Neural cell (in vitro differentiated cells): ENCODE data around the gene PPP2R5A.

Experiments
- EP300 ChIP-seq: fragments of 450-650 bp; conservative IDR thresholded peaks from 2 replicates; pipeline ENCODE4 v1.6.1; 2014; ENCODE audit warnings: antibody characterized with exemption, mild to moderate bottlenecking, moderate library complexity; ENCODE audit not compliant: poor library complexity, severe bottlenecking
- EZH2 ChIP-seq: fragments of 200-600, 300-800 bp; shearing (Covaris generic), sonication (generic); IDR thresholded peaks from 2 replicates; pipeline ENCODE4 v1.6.1; 2014; ENCODE audit warnings: antibody characterized with exemption, low read length, borderline replicate concordance, mild to moderate bottlenecking; ENCODE audit not compliant: insufficient read depth, poor library complexity, severe bottlenecking
- POLR2AphosphoS5 ChIP-seq: IDR thresholded peaks from 2 replicates; pipeline ENCODE4 v1.6.1; 2012
- TAF1 ChIP-seq: IDR thresholded peaks from 2 replicates; pipeline ENCODE4 v1.6.1; 2012; ENCODE audit warnings: low read depth
- TF ChIP-seq, protein P1 (sequence below): fragments of 450-650 bp; IDR thresholded peaks from 2 replicates; pipeline ENCODE4 v1.5.1; 2014; ENCODE audit warnings: antibody characterized with exemption, mild to moderate bottlenecking, moderate library complexity; ENCODE audit not compliant: poor library complexity, severe bottlenecking
- TF ChIP-seq, protein P2 (sequence below): IDR thresholded peaks from 2 replicates; pipeline ENCODE4 v1.6.1; 2012; ENCODE audit warnings: borderline replicate concordance

DNA sequence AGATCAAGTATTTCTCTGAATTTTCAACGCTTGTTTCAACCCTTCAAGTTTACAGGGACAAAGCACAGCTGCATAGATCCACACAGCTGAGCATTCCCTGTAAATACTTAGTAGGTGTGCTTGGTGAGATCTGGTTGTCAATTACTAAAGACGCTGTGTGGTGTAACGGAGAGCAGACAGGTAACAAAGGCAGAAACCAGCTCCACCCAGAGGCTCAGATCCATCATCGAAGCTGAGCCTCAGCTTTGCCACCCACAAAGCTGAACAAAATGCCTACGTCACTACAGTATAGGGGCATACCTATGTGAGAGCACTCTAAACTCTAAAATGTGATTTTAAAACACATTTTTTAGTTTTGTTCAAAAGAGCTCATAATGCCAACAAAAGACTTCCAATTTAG lies 90.8 kb downstream of the PPP2R5A start:
- TF ChIP-seq EP300 (no peak), POLR2AphosphoS5 (no peak), EZH2 (no peak), TAF1 (no peak)
- TF ChIP-seq, protein P1, sequence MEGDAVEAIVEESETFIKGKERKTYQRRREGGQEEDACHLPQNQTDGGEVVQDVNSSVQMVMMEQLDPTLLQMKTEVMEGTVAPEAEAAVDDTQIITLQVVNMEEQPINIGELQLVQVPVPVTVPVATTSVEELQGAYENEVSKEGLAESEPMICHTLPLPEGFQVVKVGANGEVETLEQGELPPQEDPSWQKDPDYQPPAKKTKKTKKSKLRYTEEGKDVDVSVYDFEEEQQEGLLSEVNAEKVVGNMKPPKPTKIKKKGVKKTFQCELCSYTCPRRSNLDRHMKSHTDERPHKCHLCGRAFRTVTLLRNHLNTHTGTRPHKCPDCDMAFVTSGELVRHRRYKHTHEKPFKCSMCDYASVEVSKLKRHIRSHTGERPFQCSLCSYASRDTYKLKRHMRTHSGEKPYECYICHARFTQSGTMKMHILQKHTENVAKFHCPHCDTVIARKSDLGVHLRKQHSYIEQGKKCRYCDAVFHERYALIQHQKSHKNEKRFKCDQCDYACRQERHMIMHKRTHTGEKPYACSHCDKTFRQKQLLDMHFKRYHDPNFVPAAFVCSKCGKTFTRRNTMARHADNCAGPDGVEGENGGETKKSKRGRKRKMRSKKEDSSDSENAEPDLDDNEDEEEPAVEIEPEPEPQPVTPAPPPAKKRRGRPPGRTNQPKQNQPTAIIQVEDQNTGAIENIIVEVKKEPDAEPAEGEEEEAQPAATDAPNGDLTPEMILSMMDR, result no peak
- TF ChIP-seq, protein P2, sequence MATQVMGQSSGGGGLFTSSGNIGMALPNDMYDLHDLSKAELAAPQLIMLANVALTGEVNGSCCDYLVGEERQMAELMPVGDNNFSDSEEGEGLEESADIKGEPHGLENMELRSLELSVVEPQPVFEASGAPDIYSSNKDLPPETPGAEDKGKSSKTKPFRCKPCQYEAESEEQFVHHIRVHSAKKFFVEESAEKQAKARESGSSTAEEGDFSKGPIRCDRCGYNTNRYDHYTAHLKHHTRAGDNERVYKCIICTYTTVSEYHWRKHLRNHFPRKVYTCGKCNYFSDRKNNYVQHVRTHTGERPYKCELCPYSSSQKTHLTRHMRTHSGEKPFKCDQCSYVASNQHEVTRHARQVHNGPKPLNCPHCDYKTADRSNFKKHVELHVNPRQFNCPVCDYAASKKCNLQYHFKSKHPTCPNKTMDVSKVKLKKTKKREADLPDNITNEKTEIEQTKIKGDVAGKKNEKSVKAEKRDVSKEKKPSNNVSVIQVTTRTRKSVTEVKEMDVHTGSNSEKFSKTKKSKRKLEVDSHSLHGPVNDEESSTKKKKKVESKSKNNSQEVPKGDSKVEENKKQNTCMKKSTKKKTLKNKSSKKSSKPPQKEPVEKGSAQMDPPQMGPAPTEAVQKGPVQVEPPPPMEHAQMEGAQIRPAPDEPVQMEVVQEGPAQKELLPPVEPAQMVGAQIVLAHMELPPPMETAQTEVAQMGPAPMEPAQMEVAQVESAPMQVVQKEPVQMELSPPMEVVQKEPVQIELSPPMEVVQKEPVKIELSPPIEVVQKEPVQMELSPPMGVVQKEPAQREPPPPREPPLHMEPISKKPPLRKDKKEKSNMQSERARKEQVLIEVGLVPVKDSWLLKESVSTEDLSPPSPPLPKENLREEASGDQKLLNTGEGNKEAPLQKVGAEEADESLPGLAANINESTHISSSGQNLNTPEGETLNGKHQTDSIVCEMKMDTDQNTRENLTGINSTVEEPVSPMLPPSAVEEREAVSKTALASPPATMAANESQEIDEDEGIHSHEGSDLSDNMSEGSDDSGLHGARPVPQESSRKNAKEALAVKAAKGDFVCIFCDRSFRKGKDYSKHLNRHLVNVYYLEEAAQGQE, result no peak
